ENCODE results near the gene RAC2.
"Not testable (repeated sequence)": the region's sequence is repeated elsewhere in the genome, so short reads cannot be mapped to it uniquely, and the experiment has no call there.

The RAC2 gene

GRCh38 chr22:37233371-37233750, 10.7 kb downstream of the RAC2 start:
- not testable (repeated sequence) for DNase-seq

- no peak for DNase-seq
Observed at GRCh38 chr22:37232140-37232998, 11.7 kb downstream of the RAC2 start.

GRCh38 chr22:37231406-37232139, 12.5 kb downstream of the RAC2 start:
- DNase-seq = no peak

GRCh38 chr22:37230673-37231405, 13.2 kb downstream of the RAC2 start:
- no peak for DNase-seq

GRCh38 chr22:37229805-37230672, 14.0 kb downstream of the RAC2 start:
- no peak for DNase-seq

GRCh38 chr22:37229012-37229804, 14.9 kb downstream of the RAC2 start:
- DNase-seq = no peak

GRCh38 chr22:37228106-37229011, 15.7 kb downstream of the RAC2 start:
- no peak for DNase-seq

GRCh38 chr22:37226514-37226913, 17.6 kb downstream of the RAC2 start:
- DNase-seq = no peak

- DNase-seq = no peak
Observed at GRCh38 chr22:37226087-37226486, 18.0 kb downstream of the RAC2 start.

- DNase-seq = no peak
Observed at GRCh38 chr22:37225481-37225880, 18.6 kb downstream of the RAC2 start.

- DNase-seq = no peak
Observed at GRCh38 chr22:37224757-37225420, 19.2 kb downstream of the RAC2 start.

- DNase-seq = no peak
Observed at GRCh38 chr22:37223965-37224551, 20.0 kb downstream of the RAC2 start.

- no peak for DNase-seq
Observed at GRCh38 chr22:37222440-37222971, 21.6 kb downstream of the RAC2 start.

GRCh38 chr22:37221424-37222333, 22.4 kb downstream of the RAC2 start:
- DNase-seq = no peak

- DNase-seq = no peak
Observed at GRCh38 chr22:37220543-37220981, 23.5 kb downstream of the RAC2 start.

- no peak for DNase-seq
Observed at GRCh38 chr22:37219533-37219932, 24.5 kb downstream of the RAC2 start.

- DNase-seq = no peak
Observed at GRCh38 chr22:37218771-37219411, 25.2 kb downstream of the RAC2 start.

GRCh38 chr22:37218399-37218770, 25.7 kb downstream of the RAC2 start:
- no peak for DNase-seq

Measured in GOT3 (cell line).